CD14-positive monocyte (primary cell): ENCODE measurements around the gene GPR3. TPM values are rescaled to one million over a fixed set of nuclear protein-coding genes. Genes with fewer than 3 reads are reported as not detected.

Experiments
- DNase-seq, 3 donors: peaks; one replicate each; pipeline ENCODE4 v3.0.0-alpha.2; 2011 to 2022
- H2AFZ ChIP-seq: 2 replicates; pipeline ENCODE4 v1.6.0; 2012; ENCODE audit warnings: mild to moderate bottlenecking, low read depth, low read length, inconsistent platforms; ENCODE audit not compliant: insufficient read depth, poor library complexity, severe bottlenecking
- H3K27ac ChIP-seq, 2 donors: 1 replicate in 1 of 2; 2 replicates in 1 of 2; pipeline ENCODE4 v1.5.1; 2012 to 2013; ENCODE audit warnings: low read length in 2 of 2, control low read depth in 1 of 2, inconsistent platforms in 1 of 2, low read depth in 1 of 2, mild to moderate bottlenecking in 1 of 2
- H3K27me3 ChIP-seq, 2 donors: one replicate each; pipeline versions ENCODE4 v1.6.0 to v1.6.1; 2011 to 2013; ENCODE audit warnings: low read length in 2 of 2; ENCODE audit not compliant: control insufficient read depth in 2 of 2, insufficient read depth in 2 of 2
- H3K36me3 ChIP-seq, 2 donors: replicated peaks in 1 of 2; 1 replicate in 1 of 2; 2 replicates in 1 of 2; pipeline versions ENCODE4 v1.5.1 to v1.6.1; 2012 to 2013; ENCODE audit warnings: low read length in 2 of 2, control low read depth in 1 of 2, inconsistent platforms in 1 of 2, mild to moderate bottlenecking in 1 of 2; ENCODE audit not compliant: insufficient read depth in 2 of 2, control insufficient read depth in 1 of 2
- H3K4me1 ChIP-seq, 2 donors: 1 replicate in 1 of 2; 2 replicates in 1 of 2; pipeline versions ENCODE4 v1.5.1 to v1.6.1; 2012 to 2013; ENCODE audit warnings: low read length in 2 of 2, control low read depth in 1 of 2, inconsistent platforms in 1 of 2, mild to moderate bottlenecking in 1 of 2, moderate library complexity in 1 of 2; ENCODE audit not compliant: insufficient read depth in 2 of 2, control insufficient read depth in 1 of 2
- H3K4me2 ChIP-seq: replicated peaks from 2 replicates; pipeline ENCODE3; 2012; ENCODE audit warnings: low read length, moderate library complexity, mild to moderate bottlenecking; ENCODE audit not compliant: poor library complexity, severe bottlenecking; ENCODE audit errors: extremely low read depth
- H3K4me3 ChIP-seq, 3 experiments: fragments of 200-600 bp in 1 of 3; sonication (generic) in 1 of 3; replicated peaks in 1 of 3; 1 replicate in 2 of 3; 2 replicates in 1 of 3; pipeline ENCODE4 v1.5.1; 2011 to 2013; ENCODE audit warnings: low read length in 3 of 3, mild to moderate bottlenecking in 3 of 3, control low read depth in 2 of 3, low read depth in 2 of 3, inconsistent platforms in 1 of 3, moderate library complexity in 1 of 3
- H3K79me2 ChIP-seq: 2 replicates; pipeline ENCODE4 v1.6.0; 2012; ENCODE audit warnings: mild to moderate bottlenecking, control low read depth, inconsistent platforms, low read length, moderate library complexity; ENCODE audit not compliant: insufficient read depth
- H3K9ac ChIP-seq: 2 replicates; pipeline ENCODE4 v1.6.0; 2017; ENCODE audit warnings: low read length, mild to moderate bottlenecking; ENCODE audit not compliant: insufficient read depth, poor library complexity, severe bottlenecking
- H3K9me3 ChIP-seq, 2 donors: replicated peaks in 1 of 2; 1 replicate in 1 of 2; 2 replicates in 1 of 2; pipeline versions ENCODE4 v1.5.1 to v1.6.1; 2012 to 2013; ENCODE audit warnings: low read length in 2 of 2, control low read depth in 1 of 2; ENCODE audit not compliant: control insufficient read depth in 1 of 2, insufficient read depth in 1 of 2
- H4K20me1 ChIP-seq: 2 replicates; pipeline ENCODE4 v1.6.0; 2012; ENCODE audit warnings: mild to moderate bottlenecking, low read length, control low read depth, moderate library complexity; ENCODE audit not compliant: insufficient read depth
- H3K27ac Mint-ChIP-seq, 7 donors: one replicate each; pipeline ENCODE4 v1.8.0; 2020; ENCODE audit warnings: mild to moderate bottlenecking in 7 of 7, mixed read lengths in 7 of 7, moderate library complexity in 6 of 7, inconsistent platforms in 2 of 7
- H3K27me3 Mint-ChIP-seq, 3 donors: one replicate each; pipeline ENCODE4 v1.8.0; 2021 to 2022; ENCODE audit warnings: low read depth in 3 of 3, mild to moderate bottlenecking in 3 of 3, mixed read lengths in 3 of 3, moderate library complexity in 3 of 3, inconsistent platforms in 1 of 3
- H3K36me3 Mint-ChIP-seq, 2 donors: one replicate each; pipeline ENCODE4 v1.8.0; 2020; ENCODE audit warnings: mixed read lengths in 2 of 2, inconsistent platforms in 1 of 2, mild to moderate bottlenecking in 1 of 2
- H3K4me1 Mint-ChIP-seq: one replicate; pipeline ENCODE4 v1.8.0; 2020; ENCODE audit warnings: mild to moderate bottlenecking, mixed read lengths
- H3K4me3 Mint-ChIP-seq, 2 donors: one replicate each; pipeline ENCODE4 v1.8.0; 2020; ENCODE audit warnings: mild to moderate bottlenecking in 2 of 2, mixed read lengths in 2 of 2, moderate library complexity in 1 of 2
- H3K9me3 Mint-ChIP-seq, 7 donors: one replicate each; pipeline ENCODE4 v1.8.0; 2020 to 2022; ENCODE audit warnings: mixed read lengths in 7 of 7, mild to moderate bottlenecking in 6 of 7, moderate library complexity in 6 of 7, inconsistent platforms in 2 of 7
- CTCF ChIP-seq: fragments of 200-600 bp; IDR thresholded peaks from one replicate; pipeline ENCODE4 v1.8.0; 2022; ENCODE audit warnings: antibody characterized with exemption, mild to moderate bottlenecking
- WGBS: methylation state at CpG from one replicate; pipeline ENCODE4 v1.1.5; 2013; ENCODE audit warnings: missing lambda C conversion rate; ENCODE audit not compliant: insufficient coverage; 5-methylcytosine and 5-hydroxymethylcytosine counted together
- intact Hi-C, 2 donors: fragments of 100-400 bp; cut with micrococcal nuclease; formaldehyde crosslinking; loops; one replicate each; pipeline versions ENCODE4 v1.15.0 to v1.15.1; 2023
- polyA plus RNA-seq, 3 donors: library from polyadenylated mRNA; depleted of rRNA in 1 of 3; unstranded in 2 of 3; stranded (reverse) in 1 of 3; fragments of 300-500 nt in 2 of 3; fragments of >200 nt in 1 of 3; fragmentation: Illumina TruSeq in 2 of 3; gene quantifications; 1 replicate in 2 of 3; 2 replicates in 1 of 3; pipeline ENCODE4 v1.2.3, GENCODE V29; 2012 to 2021

Gene GPR3
- polyA plus RNA-seq, 3 donors: 0.26 to 2.7 TPM; not detected in 1

GRCh38 chr1:27366113-27366410 lies 26.4 kb upstream of the GPR3 start:
- Histone ChIP-seq H3K4me1 (peaks cover 56 to 67% of the 10 kb centered on the region in 2 donors), H3K27ac (peak overlapping the region; percentile 52 to 64)
- intact Hi-C loops: loop anchor here in 1 of 2 donors (2.0 kb wide), 1 partner anchor 23 kb away; no protein-coding TSS in a partner anchor

GRCh38 chr1:27366411-27367159 lies 25.8 kb upstream of the GPR3 start, which contains the start of gene MAP3K6:
Gene MAP3K6, minus strand, starts transcription at chr1:27366961. Its CDS starts 364 bp downstream, at chr1:27366597.
- Histone ChIP-seq H3K4me2 (peak within 1 kb of the TSS; percentile 97), H3K4me3 (peak within 1 kb of the TSS; percentile 64 to 84 (median 73)), H3K9me3 (no peaks in the 10 kb centered on the region), H3K4me1 (peaks cover 56 to 66% of the 10 kb centered on the region in 2 donors), H3K27me3 (no peaks in the 10 kb centered on the region), H3K9ac (peak within 1 kb of the TSS; percentile 63), H2AFZ (peak within 1 kb of the TSS; percentile 77), H3K79me2 (no peaks in the 10 kb centered on the region), H3K27ac (peak within 1 kb of the TSS; percentile 52 to 64), H4K20me1 (peaks cover 7% of the 10 kb centered on the region), H3K36me3 (peaks cover 0 to 22% of the 10 kb centered on the region in 2 donors)
- WGBS: under 1% methylated on average over 65 of the region's 67 CpGs
- intact Hi-C loops: loop anchor here in 1 of 2 donors (2.0 kb wide), 1 partner anchor 22 kb away; no protein-coding TSS in a partner anchor
- Mint-ChIP-seq H3K27ac (peak within 1 kb of the TSS; percentile 77 to 98 (median 93)), H3K4me3 (peak within 1 kb of the TSS; percentile 86 to 94), H3K36me3 (peaks cover 12 to 28% of the 10 kb centered on the region in 2 donors), H3K9me3 (no peaks in the 10 kb centered on the region), H3K27me3 (peaks cover 2 to 7% (median 3%) of the 10 kb centered on the region in 3 donors), H3K4me1 (peaks cover 62% of the 10 kb centered on the region)
- peak; percentile 40 for TF ChIP-seq CTCF
- peak in 2 of 3 donors; percentile 31 to 41 for DNase-seq

More at GRCh38 chr1:27366113-27366410, 26.4 kb upstream of the GPR3 start:
- Mint-ChIP-seq H3K36me3 (peaks cover 13 to 34% of the 10 kb centered on the region in 2 donors), H3K4me3 (peak overlapping the region; percentile 86 to 94), H3K27me3 (peaks cover 5 to 11% (median 8%) of the 10 kb centered on the region in 3 donors), H3K4me1 (peaks cover 64% of the 10 kb centered on the region), H3K9me3 (no peaks in the 10 kb centered on the region), H3K27ac (peak overlapping the region; percentile 77 to 98 (median 93))
- H3K4me2 ChIP-seq: peak overlapping the region; percentile 97
- peaks cover 0 to 22% of the 10 kb centered on the region in 2 donors for H3K36me3 ChIP-seq
- H3K4me3 ChIP-seq: peak overlapping the region; percentile 64 to 84 (median 73)
- no peaks in the 10 kb centered on the region for H3K9me3 ChIP-seq
- H3K9ac ChIP-seq: peak overlapping the region; percentile 63
- H3K27me3 ChIP-seq: peaks cover 0 to 4% of the 10 kb centered on the region in 2 donors
- TF ChIP-seq CTCF: no peak
- H3K79me2 ChIP-seq: no peaks in the 10 kb centered on the region
- WGBS: under 1% methylated on average over 30 of the region's 30 CpGs
- peak in 1 of 3 donors; percentile 23 for DNase-seq
- H4K20me1 ChIP-seq: peaks cover 7% of the 10 kb centered on the region
- H2AFZ ChIP-seq: peak overlapping the region; percentile 73
